Iris pigment epithelial cell (primary cell): ENCODE measurements around the gene SIGLEC15.

ENCODE experiments used
- DNase-seq: peaks from one replicate; pipeline ENCODE4 v3.0.0-alpha.2; 2011; ENCODE audit warnings: low read depth

SIGLEC15 gene

GRCh38 chr18:45879681-45880655 lies 54.5 kb downstream of the SIGLEC15 start:
- peak; percentile 60 for DNase-seq

- DNase-seq, result no peak
Measured at GRCh38 chr18:45880876-45881558, 55.5 kb downstream of the SIGLEC15 start.

- DNase-seq, result no peak
Measured at GRCh38 chr18:45887585-45887984, 62.1 kb downstream of the SIGLEC15 start.

- no peak for DNase-seq
Measured at GRCh38 chr18:45889419-45890064, 64.1 kb downstream of the SIGLEC15 start.

GRCh38 chr18:45890606-45891005 lies 65.1 kb downstream of the SIGLEC15 start:
- DNase-seq, result no peak

GRCh38 chr18:45891806-45892205 lies 66.3 kb downstream of the SIGLEC15 start:
- no peak for DNase-seq
